ENCODE measurements around the gene COMMD4.
"Not testable (repeated sequence)": the region's sequence is repeated elsewhere in the genome, so short reads cannot be mapped to it uniquely, and the experiment has no call there.

COMMD4 gene

DNA sequence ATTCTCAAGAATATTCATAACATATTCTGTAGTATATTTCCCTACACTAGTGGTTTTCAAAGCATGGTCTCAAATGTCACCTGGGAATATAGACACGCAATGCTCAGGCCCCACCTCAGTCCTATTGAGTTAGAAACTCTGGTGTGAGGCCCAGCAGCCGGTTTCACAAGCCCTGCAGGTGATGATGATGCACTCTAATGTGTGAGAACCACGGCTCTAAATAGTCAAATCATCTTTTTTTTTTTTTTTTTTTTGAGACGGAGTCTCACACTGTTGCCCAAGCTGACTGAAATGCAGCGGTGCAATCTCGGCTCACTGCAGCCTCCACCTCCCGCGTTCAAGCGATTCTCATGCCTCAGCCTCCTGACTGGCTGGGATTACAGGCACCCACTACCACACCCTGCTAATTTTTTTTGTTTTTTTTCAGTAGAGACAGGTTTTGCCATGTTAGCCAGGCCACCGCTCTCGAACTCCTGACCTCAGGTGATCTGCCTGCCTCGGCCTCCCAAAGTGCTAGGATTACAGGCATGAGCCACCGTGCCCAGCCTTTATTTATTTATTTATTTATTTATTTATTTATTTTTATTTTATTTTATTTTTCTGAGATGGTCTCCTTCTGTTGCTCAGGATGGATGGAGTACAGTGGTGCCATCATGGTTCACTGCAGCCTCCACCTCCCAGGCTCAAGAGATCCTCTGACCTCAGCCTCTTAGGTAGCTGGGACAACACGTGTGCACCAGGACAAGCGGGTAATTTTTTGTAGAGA is 2.0 kb upstream of the COMMD4 start:
- not testable (repeated sequence) for DNase-seq (ENCODE audit: low read depth)

DNA sequence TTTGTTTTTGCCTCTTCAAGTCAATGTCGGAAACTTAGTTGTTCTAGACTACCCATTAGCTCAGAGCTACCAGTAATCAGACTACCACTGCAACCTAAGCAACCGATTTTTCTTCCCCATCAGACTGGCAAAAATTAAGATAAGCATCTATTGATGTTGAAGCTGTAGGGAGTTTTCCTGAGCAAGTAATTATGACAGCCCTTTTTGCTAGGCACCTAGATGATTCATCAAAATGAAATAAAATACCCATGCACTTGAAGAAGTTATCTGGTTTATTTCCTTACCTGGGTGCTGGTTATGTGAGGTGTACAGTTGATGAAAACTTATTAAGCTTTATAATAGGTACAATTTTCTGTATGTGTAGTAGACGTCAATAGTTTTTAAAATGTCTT is 554 bp upstream of the COMMD4 start:
- DNase-seq (ENCODE audit: low read depth) = no peak

DNA sequence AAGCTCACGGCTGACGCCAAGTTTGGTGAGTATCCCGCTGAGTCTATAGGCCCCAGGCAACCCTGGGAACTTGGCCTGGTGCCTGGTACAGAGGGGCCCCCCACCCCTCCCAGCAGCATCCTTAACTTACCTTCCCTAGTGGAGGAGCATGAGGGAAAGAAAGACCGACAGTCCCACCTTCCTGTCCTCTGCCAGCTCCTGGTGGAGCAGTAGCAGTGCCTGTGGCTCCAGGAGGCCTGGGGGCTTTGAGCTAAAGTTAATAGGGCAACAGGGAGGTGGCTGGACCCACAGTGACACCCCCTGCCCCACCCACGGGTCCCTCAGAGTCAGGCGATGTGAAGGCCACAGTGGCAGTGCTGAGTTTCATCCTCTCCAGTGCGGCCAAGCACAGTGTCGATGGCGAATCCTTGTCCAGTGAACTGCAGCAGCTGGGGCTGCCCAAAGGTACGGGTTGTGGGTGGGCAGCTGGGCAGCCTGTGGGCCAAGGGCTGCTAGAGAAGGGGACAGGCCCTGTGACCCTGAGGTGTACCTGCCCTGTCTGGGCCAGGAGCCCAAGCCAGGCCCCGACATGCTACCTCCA is 2.9 kb downstream of the COMMD4 start:
- no peak for DNase-seq (ENCODE audit: low read depth)

DNA sequence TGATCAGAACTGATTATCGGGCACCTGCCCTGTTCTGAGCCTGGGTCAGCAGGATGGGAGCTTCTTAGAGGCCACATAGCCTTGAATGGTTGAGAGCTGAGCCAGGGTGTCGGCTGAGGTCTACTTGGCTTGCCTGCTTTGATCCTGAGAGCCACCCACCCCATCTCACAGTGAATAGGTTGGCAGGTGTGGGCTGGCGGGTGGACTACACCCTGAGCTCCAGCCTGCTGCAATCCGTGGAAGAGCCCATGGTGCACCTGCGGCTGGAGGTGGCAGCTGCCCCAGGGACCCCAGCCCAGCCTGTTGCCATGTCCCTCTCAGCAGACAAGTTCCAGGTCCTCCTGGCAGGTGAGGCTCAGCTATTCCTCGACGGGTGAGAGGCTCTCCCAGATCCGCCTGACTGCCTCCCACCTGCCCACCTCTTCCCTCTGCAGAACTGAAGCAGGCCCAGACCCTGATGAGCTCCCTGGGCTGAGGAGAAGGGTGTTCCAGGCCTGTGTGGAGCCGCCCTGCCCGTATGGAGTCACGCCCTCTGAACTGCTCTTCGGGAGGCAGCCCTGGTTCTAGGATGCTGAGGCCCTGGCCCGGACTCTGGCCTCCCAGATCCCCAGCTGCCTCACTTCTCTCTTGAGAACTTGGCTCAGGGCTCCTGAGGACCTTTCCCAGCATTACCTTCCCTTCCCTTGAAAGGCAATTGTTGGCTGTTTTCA is 3.8 kb downstream of the COMMD4 start:
- DNase-seq (ENCODE audit: low read depth) = no peak

DNA sequence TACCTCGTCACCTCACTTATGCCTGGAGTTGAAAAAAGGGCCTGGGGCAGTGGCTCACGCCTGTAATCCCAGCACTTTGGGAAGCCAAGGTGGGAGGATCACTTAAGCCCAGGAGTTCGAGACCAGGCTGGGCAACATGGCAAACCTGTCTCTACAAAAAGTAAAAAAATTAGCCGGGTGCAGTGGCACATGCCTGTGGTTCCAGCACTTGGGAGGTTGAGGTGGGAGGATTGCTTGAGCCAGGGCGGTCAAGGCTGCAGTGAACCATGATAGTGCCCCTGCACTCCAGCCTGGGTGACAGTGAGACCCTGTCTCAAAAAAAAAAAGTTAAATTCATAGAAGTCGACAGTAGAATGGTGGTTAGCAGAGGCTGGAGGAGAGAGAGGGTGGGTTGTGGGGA is 6.4 kb downstream of the COMMD4 start:
- DNase-seq (ENCODE audit: low read depth) = no peak

DNA sequence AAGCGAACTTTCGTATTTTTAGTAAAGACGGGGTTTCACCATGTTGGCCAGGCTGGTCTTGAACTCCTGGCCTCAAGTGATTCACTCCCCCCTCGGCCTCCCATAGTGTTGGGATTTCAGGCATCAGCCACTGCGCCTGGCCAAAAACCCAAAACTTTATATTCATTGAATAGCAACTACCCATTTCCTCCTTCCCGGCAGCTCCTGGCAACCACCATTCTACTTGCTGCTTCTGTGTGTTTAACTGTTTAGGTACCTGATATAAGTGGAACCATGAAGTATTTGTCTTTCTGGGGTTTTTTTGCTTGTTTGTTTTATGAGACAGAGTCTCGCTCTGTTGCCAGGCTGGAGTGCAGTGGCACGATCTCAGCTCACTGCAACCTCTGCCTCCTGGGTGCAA is 8.1 kb downstream of the COMMD4 start:
- not testable (repeated sequence) for DNase-seq (ENCODE audit: low read depth)

DNA sequence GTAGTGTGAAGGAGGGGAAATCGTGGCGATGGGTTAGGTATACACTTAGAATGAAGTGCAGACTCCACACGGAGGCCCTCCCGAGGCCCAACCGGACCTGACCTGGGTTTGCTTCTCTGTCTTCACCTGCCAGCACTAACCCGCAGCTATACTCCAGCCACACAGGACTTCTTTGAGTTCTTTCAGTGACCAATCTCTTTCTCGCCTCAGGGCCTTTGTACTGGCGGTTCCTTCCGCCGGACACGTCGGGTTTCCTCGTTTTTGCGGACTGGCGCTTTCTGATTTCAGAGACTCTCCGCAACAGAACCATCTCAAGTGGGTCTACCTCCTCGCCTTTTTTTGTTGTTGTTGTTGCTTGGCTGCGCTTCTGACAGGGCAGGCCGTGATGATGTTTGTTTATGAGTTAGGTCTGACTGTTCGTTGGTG is 10.9 kb downstream of the COMMD4 start, which contains the start of gene NEIL1:
NEIL1 (plus strand) TSS at position 244 of the 426 bp plus-strand sequence. CDS start 1,867 bp downstream, outside the sequence.
- no peak for DNase-seq (ENCODE audit: low read depth)

DNA sequence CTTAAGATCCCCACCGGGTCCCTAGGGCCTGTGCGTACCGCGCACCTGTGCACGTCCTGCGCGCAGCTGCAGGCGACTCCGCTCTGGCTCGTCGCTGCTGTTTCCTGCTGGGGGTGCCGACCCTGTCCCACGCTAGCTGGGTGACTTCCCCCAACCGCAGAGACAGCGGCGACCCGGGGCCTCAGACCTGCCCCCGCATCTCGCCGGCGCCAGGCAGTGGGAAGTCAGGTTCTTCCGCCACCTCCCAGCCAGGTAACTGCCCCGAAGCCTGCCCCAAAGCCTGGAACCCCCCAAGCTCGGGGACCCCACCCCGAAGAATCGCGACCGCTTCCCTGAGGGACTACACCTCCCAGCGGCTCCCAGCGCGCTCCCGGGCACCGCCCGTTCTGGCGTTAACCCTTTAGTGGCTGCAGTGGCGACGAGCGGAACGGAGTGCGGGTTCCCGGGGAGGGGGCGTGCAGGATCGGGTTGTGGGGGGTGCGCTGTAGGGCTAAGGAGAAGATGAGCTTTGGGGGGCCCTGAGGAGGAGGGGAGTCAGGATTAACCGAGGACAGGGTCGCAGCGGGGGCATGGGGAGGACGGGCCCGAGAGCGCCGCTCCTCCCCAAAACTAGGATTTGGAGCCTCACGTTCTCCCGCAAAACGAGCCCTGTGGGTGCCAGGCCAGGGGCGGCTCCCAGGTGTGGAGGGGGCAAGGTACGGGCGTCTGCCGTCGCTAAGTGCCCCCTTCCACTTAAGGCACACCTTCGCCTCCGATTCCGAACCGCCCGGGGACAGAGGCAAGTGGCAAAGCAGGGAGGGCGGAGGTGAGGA is 11.6 kb downstream of the COMMD4 start:
- no peak for DNase-seq (ENCODE audit: low read depth)

DNA sequence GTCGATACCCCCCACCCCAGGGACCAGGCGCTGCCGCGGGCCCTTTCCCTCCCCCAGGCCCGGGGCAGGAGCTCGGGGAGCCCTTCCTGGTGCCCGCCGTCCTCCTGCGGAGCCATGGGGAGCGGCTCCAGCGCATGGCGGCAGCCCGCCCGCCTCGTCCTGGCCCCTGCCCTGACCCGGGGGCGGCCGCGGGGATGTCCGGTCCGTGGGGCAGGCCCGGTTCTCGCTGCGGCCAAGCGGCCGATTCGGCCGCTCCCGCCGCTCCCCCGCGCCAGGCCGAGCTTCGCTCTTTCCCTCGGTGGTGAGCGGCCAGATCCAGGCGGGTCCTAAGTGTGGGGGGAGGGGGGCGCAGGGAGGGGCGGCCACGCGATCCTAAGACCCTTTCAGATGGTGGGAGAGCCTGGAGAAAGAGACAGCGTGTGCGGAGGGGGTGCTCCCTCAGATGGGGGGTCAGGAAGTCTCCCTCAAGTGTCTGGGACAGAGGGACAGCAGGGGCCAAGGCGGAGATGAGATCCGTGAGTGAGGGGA is 12.2 kb downstream of the COMMD4 start:
- no peak for DNase-seq (ENCODE audit: low read depth)

DNA sequence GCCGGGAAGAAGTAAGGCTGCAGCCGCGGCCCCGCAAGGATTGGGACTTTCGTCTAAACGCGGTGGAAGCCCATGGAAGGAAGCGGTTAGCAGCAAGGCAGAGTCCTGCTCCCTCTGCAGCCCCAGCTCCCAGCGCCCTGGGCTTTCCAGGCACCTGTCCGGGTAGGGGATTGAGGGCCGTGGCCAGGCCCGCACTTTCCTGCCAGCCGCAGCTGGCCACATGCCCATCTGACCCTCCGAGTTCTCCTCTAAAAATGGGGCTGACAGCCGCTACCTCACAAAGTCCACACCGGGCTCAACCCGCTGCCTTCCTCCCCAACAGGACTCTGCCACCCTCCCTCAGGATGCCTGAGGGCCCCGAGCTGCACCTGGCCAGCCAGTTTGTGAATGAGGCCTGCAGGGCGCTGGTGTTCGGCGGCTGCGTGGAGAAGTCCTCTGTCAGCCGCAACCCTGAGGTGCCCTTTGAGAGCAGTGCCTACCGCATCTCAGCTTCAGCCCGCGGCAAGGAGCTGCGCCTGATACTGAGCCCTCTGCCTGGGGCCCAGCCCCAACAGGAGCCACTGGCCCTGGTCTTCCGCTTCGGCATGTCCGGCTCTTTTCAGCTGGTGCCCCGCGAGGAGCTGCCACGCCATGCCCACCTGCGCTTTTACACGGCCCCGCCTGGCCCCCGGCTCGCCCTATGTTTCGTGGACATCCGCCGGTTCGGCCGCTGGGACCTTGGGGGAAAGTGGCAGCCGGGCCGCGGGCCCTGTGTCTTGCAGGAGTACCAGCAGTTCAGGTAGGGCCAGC is 12.9 kb downstream of the COMMD4 start:
- DNase-seq (ENCODE audit: low read depth) = no peak

DNA sequence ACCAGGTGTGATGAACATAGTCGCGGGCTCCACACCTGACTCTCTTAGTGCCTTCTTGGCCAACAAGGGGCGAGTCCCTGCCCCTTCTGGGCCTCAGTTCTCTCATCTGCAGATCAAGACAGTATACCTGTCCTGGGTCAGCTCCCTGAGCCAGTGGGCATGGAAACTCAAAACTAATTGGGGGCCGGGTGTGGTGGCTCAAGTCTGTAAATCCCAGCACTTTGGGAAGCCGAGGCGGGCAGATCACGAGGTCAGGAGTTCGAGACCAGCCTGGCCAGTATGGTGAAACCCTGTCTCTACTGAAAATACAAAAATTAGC is 13.4 kb downstream of the COMMD4 start:
- DNase-seq (ENCODE audit: low read depth) = not testable (repeated sequence)

DNA sequence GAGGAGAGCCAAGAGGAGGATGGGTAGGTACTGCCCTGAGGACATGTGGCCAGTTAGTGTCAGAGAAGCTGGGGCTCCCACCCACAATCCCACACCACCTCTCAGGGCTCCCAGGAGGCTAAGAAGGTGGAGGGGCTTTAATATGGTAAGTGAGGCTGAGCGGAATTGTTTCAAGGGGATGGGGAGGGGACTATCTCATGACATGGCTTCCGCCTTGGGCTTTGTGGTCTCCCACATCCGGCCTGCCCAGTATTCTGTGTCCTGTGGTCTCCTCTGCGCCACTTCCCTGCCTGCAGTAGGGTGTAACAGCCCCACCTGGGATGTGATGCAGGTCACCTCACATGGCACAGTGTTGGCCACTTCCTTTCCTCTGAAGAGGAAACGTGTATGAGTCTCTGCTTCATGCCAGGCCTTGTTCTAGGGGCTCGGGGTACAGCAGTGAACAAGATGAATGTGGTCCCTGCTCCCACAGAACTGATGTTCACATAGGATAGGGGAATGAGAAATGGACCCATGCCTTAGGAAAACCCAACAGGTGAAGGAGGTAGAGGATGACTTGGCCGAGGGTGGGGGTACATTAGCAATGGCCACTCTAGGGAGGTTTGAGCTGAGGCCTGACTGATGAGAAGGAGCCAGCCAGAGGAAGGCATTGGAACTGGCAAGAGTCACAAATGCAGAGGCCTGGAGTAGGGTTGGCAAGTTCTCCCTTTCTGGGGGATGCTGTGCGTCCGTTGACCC is 14.2 kb downstream of the COMMD4 start:
- DNase-seq (ENCODE audit: low read depth) = no peak

DNA sequence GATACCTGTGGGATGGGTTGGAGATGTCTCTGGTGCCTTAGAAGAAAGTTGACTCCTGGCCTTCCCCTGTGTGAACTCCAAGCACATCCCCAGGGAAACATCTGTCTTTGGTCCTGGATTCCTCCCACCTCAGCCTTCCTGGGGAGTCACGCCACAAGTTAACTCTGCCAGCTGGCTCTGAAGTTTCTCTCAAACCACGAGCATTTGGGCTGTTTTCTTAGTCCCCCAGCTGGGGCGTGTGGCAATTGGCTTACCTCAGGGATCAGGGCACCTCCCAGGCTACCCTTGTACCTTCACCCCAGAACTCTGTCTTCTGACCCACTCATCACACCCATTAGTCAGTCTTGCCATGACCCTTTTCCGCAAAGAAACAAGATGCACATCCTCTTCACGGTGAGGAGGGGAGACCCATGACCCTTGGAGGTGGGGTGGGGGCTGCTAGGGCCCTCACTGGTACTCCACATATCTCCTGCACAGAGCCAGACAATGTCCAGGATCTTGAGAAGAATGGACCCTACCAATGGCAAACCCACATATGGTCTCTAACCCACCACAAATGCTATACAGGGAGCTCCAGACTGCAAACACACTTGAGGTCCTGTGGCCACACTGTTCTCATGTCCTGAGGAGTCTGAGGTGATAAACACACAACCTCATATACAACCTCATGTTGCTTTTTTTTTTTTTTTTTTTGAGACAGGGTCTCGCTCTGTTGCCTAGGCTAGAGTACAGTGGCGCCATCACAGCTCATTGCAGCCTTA is 14.9 kb downstream of the COMMD4 start:
- DNase-seq (ENCODE audit: low read depth) = no peak

DNA sequence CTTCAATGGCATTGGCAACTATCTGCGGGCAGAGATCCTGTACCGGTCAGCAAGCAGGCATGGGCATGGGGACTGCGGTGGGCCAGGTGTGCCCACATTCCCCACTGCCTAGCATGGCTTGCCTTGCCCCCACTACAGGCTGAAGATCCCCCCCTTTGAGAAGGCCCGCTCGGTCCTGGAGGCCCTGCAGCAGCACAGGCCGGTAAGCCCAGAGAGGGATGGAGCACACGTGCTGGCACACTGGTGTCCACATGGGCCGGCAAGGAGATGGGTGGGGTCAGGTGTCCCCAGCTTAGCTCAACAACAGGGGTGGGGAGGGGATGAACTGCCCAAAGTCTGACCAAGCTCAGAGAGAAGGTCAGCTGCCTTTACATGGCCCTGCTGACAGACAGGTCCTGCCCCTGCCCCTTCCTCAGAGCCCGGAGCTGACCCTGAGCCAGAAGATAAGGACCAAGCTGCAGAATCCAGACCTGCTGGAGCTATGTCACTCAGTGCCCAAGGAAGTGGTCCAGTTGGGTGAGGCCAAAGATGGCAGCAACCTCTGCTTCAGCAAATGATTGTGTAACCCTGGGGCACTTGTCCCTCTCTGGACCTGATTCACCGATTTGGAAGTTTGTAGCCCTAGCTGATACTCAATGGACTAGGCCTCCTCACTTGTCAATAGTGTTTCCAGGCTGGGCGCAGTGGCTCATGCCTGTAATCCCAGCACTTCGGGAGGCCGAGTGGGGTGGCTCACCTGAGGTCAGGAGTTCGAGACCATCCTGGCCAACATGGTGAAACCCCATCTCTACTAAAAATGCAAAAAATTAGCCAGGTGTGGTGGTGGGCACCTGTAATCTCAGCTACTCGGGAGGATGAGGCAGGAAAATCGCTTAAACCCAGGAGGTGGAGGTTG is 16.6 kb downstream of the COMMD4 start:
- DNase-seq (ENCODE audit: low read depth) = no peak

DNA sequence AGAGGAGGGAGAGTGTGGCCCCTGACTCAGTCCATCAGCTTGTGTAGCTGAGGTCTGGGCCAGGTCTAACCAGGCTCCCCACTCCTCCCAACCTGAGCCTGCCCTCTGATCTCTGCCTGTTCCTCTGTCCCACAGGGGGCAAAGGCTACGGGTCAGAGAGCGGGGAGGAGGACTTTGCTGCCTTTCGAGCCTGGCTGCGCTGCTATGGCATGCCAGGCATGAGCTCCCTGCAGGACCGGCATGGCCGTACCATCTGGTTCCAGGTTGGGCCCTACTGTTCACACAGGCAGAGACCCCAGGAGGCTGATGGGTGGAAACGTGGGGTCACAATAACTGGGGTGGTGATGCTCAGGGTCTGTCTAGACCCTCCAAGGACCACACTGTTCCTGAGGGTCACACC is 17.7 kb downstream of the COMMD4 start:
- DNase-seq (ENCODE audit: low read depth) = no peak

DNA sequence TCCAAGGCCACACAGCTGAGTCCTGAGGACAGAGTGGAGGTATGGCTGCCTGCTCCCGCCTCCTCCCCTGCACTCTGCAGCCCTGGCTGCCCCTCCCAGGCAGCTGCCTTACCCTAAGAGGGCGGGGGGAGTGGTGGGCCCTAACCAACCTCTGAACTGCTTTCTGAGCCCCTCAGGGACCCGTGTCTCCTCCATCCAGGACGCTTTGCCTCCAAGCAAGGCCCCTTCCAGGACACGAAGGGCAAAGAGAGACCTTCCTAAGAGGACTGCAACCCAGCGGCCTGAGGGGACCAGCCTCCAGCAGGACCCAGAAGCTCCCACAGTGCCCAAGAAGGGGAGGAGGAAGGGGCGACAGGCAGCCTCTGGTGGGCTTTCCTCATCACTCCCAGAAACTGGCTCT is 18.6 kb downstream of the COMMD4 start:
- DNase-seq (ENCODE audit: low read depth) = no peak

DNA sequence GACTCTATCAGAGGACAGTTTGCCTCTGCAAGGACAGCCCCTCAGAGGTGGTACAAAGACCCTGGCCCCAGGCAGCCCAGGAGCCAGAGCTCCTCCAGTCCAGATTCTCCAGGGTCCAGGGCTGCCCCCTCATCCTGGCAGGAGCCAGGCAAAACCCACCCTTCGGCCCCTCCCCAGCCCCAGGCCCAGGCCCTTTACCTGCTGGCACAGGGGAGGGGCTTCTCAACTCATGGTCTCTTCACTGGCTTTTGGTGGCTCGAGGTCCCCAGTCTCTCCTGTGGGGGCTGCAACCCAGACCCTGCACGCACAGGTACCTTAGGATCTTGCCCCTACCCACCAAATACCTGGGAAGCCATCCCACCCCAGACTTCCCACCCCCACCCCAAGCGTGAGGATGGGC is 19.5 kb downstream of the COMMD4 start:
- no peak for DNase-seq (ENCODE audit: low read depth)

DNA sequence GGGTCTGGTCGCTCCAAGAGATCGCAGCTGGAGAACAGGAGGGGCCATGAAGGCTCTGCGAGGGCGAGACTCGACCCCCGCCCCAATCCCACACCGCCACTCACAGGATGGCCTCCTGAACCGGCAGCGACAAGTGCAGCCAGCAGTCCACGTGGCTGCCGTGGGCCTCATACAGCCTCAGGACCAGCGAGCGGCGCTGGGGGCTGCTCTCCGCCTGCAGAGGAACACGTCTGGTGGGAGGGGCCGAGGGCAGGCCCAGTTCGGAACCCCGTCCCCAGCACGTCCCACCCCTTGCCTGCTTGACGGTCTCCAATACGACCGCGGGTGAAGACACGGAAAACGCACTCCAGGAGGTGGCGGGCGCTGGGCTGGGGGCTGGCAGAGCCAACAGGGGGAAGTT is 20.1 kb downstream of the COMMD4 start:
- no peak for DNase-seq (ENCODE audit: low read depth)

DNA sequence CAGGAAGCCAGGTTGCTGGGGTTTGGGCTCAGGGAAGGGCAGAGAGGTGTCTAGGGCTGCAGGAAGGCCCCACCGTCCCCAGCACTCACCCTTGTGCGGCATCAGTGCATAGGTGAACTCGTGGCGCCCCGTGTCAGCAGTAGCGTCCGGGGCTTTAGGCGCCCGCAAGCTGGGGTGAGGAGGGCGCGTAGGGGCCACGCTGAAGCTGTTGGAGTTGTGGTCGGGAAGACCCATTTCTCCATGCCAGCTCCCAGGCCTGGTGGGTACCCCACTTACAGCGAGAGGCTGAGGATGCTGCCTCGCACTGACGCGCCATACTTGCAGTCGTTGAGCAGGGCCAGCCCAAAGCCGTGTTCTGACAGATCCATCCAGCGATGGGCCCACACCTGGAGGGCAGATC is 20.7 kb downstream of the COMMD4 start:
- DNase-seq (ENCODE audit: low read depth) = no peak

Data from non-pigmented ciliary epithelial cell (primary cell).